Activated T-helper 2 cell treated with anti-CD3 and anti-CD28 coated beads, Interferon-gamma antibody, Interleukin-2, Interleukin-4, amounts not matched to agents 10 μg/mL and 5 μg/mL and 100 μg/mL, durations not matched to agents 14 hours and 24 hours and 36 hours (primary cell): Measurements from ENCODE around the gene DARS2. TPM values are rescaled to one million over a fixed set of nuclear protein-coding genes. Genes with fewer than 3 reads are reported as not detected.

Experiments
- DNase-seq: peaks from one replicate; pipeline ENCODE4 v3.0.0; 2021; ENCODE audit warnings: low spot score
- H3K27ac Mint-ChIP-seq: one replicate; pipeline ENCODE4 v1.8.0; 2021; ENCODE audit warnings: mixed read lengths
- H3K27me3 Mint-ChIP-seq: one replicate; pipeline ENCODE4 v1.8.0; 2021; ENCODE audit warnings: low read depth, mixed read lengths
- H3K36me3 Mint-ChIP-seq: one replicate; pipeline ENCODE4 v1.8.0; 2021; ENCODE audit warnings: low read depth, mixed read lengths
- H3K4me1 Mint-ChIP-seq: one replicate; pipeline ENCODE4 v1.8.0; 2021; ENCODE audit warnings: low read depth, mixed read lengths
- H3K4me3 Mint-ChIP-seq: one replicate; pipeline ENCODE4 v1.8.0; 2021; ENCODE audit warnings: low read depth, mild to moderate bottlenecking, moderate library complexity, mixed read lengths
- H3K9me3 Mint-ChIP-seq: one replicate; pipeline ENCODE4 v1.8.0; 2021; ENCODE audit warnings: mixed read lengths
- intact Hi-C: fragments of 100-400 bp; cut with micrococcal nuclease; formaldehyde crosslinking; loops from one replicate; pipeline ENCODE4 v1.15.1; 2023
- total RNA-seq: library from RNA; stranded (reverse); gene quantifications from 2 replicates; pipeline ENCODE4 v1.2.3, GENCODE V29; 2022

Gene DARS2
- total RNA-seq, 1 donor from 2014 or later, result 49.7 TPM

DNA sequence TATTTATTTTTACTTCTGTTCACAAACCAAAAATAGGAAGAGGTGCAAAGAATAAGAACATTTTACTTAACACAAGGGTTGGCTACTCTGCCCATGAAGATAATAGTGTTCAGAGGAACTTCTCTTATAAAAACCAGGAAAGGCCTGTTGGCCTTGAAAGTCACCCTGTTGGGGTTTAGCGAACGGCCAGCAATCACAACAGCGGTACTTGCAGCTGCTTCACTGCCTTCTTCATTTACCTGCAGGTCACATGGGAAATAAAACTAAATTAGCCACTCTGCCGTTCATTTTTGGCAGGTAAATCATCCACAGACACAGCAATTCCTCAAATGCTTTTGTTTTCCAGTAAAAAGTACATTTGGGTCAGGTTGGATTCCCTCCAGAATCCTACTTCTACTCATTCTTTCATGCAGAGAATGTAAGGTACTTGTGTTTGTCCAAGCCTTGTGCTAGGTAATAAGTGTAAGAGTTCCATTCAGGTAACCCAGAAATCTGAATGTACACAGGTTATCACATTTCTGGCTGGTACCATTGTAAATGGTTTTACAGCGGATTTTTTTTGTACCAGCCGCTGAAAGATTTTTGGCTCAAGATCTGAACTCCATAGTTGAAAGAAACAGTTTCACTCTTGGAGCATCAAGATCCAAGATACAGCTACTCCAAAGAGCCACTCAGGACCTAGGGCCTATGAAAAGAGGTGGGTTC lies 79.5 kb downstream of the DARS2 start:
- H3K9me3 Mint-ChIP-seq, result no peaks in the 10 kb centered on the region
- DNase-seq, result no peak
- peaks cover 7% of the 10 kb centered on the region for H3K4me1 Mint-ChIP-seq
- H3K36me3 Mint-ChIP-seq, result peaks cover 4% of the 10 kb centered on the region
- intact Hi-C loops, result no loop called here
- H3K4me3 Mint-ChIP-seq, result no peak overlapping the region
- H3K27me3 Mint-ChIP-seq, result no peaks in the 10 kb centered on the region
- no peak overlapping the region for H3K27ac Mint-ChIP-seq

Other genes starting within 250 kb of the DARS2 start
- gene SLC9C2, start 221.6 kb upstream of the DARS2 start, total RNA-seq, result not detected in 2 replicates
- gene TEX50, start 189.3 kb upstream of the DARS2 start, total RNA-seq, result not detected in 2 replicates
- not detected in 2 replicates for gene ANKRD45, start 154.8 kb upstream of the DARS2 start, total RNA-seq
- 15.4 and 17.6 TPM in 2 replicates for gene KLHL20, start 109.7 kb upstream of the DARS2 start, total RNA-seq
- 26.1 and 26.2 TPM in 2 replicates for gene CENPL, start 210 bp downstream of the DARS2 start, total RNA-seq
- gene GAS5, start 43.3 kb downstream of the DARS2 start, total RNA-seq, result 650 and 661 TPM in 2 replicates
- 8.7 and 8.8 TPM in 2 replicates for gene ZBTB37, start 43.7 kb downstream of the DARS2 start, total RNA-seq
- 0.16 TPM in 1 of 2 replicates, not detected in the other for gene SERPINC1, start 92.7 kb downstream of the DARS2 start, total RNA-seq
- gene RC3H1, start 197.7 kb downstream of the DARS2 start, total RNA-seq, result 30.4 and 33.5 TPM in 2 replicates